Islet of Langerhans (tissue), 1 donor: ENCODE measurements around the gene TMEM267.
"Not testable (repeated sequence)": the region's sequence is repeated elsewhere in the genome, so short reads cannot be mapped to it uniquely, and the experiment has no call there.

Source experiments
- FAIRE-seq: peaks from one replicate; lab custom pipeline; 2011; peaks lifted over from hg19 to GRCh38; lab: Jason Lieb, UNC

Gene TMEM267

DNA sequence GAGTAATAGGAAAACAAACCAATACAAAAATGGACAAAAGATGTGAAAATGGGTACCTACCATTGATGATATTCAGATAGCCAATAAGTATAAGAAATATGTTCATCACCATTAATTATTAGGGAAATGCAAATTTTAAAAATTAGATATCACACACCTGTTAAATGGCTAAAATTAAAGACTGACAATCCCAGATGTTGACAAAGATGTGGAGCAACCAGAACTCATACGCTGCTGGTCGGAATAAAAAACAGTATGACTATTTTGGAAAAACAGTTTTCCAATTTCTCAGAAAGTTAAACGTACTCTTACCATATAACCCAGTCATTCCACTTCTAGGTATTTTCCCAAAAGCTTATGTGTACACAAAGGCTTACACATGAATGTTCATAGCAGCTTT is 27.1 kb downstream of the TMEM267 start:
- FAIRE-seq, result no peak

DNA sequence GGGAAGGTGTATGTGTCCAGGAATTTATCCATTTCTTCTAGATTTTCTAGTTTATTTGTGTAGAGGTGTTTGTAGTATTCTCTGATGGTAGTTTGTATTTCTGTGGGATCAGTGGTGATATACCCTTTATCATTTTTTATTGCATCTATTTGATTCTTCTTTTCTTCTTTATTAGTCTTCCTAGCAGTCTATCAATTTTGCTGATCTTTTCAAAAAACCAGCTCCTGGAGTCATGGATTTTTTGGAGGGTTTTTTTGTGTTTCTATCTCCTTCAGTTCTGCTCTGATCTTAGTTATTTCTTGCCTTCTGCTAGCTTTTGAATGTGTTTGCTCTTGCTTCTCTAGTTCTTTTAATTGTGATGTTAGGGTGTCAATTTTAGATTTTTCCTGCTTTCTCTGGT is 42.1 kb downstream of the TMEM267 start:
- FAIRE-seq, result not testable (repeated sequence)

DNA sequence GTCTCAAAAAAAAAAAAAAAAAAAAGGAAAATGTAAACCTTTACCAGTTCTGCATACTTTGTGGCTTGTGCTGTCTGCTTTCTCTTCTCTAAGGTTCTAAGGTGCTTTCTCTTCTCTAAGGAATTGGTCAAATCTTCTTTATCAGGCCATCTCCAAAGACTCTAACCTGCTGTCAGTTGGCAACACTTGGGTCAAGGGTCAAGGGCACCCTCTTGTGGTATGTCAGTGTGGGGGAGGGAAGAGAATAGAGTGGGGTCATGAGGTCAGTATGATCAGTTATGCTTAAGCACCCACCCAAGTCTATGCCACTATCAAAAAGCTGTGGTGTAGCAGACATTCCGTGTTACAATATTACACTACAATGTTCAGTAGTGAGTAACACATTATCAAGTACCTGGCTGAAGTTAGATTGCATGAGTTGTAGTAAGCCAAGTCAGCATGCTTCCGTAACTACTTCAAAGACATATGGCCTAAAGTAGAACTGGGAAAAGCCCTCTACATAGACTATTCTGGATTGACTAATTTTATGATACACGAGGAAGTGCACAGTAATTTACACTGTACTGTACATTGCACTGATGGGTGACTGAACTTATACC is 46.5 kb downstream of the TMEM267 start:
- no peak for FAIRE-seq

DNA sequence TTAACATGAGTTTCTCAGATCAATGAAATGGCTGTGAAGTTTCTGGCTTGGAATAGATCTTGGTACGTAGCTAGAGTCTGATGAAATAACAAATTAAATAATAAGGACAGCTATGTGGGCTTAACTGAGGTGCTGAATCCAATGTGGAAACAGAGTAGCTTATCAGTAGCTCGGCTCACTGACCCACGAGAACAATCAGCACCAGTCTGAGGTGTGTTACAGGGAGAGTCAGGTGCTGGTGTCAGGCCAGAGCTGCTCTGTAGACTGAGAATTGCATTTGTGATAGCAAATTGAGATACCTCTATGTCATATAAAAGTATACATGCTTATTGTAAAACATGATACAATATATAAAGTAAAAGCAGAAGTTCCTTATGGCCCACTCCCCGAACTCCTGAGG is 50.3 kb downstream of the TMEM267 start:
- FAIRE-seq, result no peak

DNA sequence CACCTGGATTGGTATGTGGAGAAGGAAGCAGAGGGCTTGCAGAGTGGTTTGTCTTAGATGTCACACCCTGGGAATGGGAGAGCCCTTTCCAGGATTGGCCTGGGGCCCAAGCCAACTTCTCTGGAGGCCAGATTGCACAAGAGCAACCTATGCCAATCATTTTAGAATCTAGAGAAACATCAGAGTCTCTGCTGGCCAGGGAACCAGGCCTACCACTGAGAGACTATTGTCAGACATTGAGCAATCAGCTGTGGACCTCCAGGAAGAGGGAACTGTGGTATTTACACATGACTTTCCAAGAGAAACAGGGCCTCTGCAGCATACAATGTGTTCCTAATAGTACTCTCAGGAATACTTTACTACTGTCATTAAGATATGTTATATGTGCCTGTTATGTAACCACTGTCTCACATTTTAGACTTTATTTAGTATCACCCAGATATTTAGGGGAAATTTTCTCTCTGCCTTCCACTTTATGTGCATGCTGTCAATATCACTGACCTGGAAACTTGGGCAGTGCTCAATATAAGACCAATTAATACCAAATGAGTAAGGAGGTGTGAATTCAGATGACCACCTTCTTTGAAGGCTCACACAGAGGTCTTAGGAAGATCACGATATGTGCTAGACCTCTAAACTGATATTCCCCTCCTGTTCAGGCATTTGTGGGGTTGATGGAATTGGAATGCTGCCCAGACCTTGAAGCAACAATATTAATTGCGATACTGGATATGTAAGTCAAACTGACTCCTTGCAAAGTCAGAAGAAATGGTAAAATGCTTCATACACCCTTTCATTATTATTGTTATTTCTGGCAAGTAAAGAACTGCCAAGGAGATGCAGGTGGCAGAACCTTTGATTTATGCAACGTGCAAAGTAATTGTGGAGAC is 50.9 kb downstream of the TMEM267 start:
- FAIRE-seq, result no peak

DNA sequence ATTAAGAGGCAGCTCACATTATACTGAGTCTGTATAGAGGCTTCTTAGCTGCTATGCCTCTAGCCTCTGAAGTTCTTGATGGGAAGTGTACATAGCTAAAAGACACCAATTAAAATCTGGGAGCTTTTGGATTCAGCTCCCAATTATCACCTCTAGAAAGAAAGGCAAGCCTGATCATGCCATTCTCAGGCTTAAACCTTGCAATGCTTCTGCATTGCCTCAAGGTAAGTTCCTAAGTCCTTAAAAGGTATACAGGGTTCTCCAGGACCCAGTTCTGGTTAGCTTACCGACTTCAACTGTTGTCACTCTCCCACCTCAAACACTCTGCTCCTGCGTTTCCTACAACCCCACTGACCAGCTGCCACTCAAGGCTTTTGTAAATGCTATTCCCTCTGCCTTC is 54.0 kb downstream of the TMEM267 start:
- no peak for FAIRE-seq

DNA sequence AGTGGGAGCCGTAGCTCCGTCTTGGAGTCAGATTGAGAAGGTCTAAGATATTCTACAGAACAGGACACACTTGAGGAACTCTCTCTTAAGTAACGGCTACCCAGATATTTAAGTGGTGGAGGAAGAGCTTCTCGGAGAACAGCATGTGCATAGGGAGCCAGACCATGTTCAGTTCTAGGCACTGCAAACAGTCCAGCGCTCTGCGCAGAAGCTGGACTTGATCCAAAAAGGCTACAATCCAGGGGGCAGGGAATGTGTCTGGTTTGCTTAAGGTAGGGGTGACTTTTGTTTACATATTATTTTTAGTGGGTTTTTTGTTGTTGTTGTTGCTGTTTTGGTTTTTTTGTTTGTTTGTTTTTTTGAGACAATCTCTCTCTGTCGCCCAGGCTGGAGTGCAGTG is 54.6 kb downstream of the TMEM267 start:
- FAIRE-seq, result no peak

DNA sequence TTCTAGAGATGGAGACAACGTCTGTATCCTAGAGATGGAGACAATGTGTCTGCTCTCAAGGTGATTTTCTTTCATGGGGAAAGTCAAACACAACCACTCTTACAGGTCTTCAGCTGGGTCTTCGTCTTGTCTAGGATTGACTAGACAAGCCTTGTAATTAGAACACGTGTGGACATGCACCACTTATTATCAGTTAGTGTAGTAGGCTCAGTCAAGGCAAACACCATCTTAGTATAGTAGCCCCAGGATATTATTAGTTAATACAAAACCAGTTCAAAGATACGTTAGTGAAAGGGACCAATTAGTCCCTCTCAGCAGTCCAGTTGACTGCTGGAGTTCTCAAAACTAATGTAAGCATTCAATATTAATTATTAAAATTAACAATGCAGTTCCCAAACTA is 56.4 kb downstream of the TMEM267 start:
- FAIRE-seq, result no peak

DNA sequence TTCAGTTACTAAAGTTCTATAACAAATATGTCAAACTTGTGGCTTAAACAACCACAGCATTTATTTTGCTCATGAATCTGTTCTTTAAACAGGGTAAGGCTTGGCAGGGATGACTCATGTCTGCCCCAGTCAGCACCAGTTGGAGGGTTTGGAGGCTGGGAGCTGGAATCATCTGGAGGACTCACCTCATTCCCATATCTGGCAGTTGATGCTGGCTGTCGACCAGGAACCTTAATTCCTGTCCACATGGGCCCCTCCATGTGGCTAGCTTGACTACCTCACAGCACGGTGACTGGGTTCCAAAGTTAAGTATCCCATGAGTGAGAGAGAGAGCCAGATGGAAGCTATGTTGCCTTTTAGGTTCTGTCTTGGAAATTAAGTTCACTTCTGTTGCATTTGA is 57.7 kb downstream of the TMEM267 start:
- FAIRE-seq, result no peak

DNA sequence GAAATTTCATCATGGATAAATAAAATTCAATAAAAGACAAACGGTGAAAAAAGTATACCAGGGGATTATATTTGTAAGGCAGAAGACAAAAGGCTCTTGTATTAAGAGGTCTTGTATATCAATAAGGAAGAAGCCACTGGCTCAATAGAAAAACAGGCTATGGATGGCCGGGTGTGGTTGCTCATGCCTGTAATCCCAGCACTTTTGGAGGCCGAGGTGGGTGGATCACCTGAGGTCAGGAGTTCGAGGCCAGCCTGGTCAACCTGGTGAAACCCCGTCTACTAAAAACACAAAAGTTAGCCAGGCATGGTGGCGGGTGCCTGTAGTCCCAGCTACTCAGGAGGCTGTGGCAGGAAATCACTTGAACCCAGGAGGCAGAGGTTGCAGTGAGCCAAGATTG is 60.6 kb downstream of the TMEM267 start:
- FAIRE-seq, result not testable (repeated sequence)

DNA sequence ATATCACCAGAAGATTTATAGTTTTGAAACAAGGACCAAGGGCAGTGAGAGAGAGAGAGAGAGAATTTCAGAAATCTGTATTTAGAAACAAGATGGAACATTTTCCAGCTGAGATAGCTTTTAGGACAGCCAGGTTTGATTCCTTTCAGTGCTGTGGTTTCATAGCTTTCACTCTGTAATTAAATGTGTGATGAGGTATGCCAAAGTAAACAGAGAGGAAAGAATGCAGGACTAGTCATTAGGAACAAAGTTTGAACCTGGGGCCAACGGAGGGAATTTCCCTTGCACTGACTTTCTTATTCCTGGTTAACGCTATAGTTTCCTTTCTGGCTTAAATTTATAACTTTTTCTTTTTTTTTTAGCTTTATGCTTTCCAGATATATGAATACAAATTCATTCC is 61.5 kb downstream of the TMEM267 start:
- FAIRE-seq, result peak; percentile 13

DNA sequence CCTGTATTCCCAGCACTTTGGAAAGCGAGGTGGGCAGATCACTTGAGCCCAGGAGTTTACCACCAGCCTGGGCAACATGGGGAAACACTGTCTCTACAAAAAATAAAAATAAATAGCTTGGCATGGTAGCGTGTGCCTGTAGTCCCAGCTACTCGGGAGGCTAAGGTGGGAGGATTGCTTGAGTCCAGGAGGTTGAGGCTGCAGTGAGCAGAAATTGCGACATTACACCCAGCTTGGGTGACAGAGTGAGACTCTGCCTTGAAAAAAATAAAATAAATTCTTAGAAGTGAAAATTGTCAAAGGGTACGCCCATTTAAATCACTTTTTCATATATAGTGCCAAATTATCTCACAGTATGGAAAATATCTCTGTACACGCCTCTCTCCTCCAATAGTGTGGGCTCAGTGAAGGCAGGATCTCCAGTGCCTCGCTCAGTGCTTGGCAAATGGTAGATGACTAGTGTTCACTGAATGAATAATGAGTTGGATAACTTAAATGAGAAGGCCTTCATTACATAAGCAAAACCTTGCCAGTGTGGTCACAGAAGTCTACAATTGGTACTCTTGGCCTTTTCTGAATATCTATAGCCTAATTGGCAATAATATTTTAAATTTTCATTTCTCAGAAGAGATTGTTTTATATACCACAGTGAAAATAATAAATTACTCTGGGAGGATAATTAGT is 62.1 kb downstream of the TMEM267 start:
- FAIRE-seq, result peak; percentile 89

DNA sequence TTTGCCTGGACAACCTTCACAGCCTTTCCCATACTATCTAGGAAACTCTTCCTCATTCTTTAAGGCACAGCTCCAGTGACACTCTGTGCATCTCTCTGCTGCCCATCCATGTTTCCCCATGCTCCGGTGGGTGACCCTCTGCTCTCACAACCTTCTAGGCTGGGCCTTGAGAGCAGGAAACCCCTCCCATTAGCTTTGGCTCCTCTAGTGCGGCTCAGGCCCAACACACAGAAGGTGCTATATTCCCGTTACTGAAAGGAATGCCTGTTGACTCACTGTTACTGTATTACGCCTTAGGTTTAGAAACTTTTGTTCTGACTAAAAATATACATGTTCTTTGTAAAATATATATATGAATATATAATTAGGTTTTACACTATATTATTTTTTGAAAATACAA is 63.4 kb downstream of the TMEM267 start:
- no peak for FAIRE-seq

DNA sequence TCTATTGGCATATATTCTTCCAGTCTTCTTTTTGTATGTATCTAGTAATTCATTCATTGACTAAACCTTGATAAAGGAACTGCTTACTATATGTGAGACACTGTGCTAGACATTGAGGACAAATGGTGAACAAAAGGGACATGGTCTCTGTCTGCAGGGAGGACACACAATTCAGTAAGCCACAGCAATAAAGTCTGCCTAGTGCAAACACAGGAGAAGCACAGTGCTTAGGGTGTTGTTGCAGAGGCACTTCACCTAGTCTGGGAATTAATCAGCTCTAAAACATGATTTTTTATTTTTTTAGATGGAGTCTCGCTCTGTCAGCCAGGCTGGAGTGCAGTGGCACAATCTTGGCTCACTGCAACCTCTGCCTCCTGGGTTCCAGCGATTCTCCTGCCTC is 65.1 kb downstream of the TMEM267 start:
- no peak for FAIRE-seq

DNA sequence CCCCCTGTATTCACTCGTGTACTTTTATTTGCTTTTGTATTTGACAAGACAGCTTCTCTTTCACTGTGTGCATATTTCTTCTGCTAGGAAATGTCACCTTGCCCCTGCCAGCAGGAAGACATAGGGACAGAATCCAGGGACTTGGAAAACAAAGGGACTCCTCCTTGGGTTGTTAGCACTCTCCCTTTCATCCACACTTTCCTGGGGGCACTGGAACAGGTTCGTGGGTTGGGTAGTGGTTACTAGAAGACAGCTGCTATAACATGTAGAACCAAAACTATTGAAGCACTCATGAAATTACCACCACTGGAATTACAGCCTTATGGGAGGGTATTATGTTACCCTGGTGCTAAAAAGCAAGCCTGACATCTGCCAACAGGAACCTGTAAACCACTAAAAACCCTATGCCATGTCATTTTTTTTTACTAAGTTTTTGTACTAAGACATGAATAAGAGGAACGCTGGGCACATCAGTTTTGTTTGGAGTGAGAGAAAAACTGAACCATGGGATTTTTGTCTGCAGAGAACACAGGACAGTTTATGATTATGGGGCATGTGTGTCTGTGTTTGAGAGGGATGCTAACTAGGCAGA is 66.8 kb downstream of the TMEM267 start:
- no peak for FAIRE-seq

DNA sequence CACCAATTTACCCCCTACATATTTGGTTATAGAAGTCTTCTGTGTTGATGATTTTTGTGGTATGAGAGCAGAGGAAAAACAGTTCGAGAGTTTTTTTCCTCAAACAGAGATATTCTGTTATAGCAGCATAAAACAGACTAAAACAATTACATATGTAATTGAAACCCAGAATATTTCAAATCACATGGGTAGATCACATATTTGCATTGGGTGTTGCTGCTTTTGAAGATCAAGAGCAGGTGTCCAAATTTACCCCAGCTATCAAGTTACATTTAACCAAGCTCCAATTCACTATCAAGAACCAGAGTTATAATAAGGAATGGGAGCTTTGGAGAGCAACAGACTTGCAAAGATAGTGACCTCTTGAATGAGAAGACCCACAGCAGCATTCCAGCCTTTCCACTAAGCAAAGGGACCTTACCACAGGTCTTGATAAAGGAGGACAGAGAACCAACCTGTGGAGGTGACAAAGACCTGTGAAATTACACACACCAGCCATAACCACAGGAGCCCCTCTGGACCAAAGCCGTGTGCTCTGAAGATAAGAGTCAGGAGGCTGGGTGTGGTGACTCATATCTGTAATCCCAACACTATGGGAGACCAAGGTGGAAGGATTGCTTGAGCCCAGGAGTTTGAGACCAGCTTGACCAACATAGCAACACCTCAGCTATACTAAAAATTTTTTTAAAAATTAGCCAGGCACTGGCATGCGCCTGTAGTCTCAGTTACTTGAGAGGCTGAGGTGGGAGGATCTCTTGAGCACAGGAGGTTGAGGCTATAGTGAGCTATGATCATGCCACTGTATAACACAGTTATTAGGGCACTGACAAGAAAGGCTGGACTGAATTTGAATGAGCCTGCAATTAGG is 67.5 kb downstream of the TMEM267 start:
- no peak for FAIRE-seq

DNA sequence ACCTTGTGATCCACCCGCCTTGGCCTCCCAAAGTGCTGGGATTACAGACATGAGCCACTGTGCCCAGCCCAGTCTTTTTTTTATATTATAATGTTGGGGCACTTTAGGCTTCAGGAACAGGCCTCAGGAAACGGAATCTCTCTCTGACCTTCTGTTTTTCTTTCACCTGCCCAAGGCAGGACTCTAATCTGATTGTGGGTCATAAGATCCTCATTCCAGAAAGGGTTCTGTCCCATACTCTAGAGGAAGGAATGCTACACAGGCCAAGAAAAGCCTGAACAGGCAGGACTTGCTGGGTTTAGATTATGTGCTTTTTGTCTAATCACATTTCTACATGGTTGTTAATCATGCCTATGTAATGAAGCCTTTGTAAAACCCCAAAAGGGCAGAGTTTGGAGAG is 69.7 kb downstream of the TMEM267 start:
- FAIRE-seq, result no peak

DNA sequence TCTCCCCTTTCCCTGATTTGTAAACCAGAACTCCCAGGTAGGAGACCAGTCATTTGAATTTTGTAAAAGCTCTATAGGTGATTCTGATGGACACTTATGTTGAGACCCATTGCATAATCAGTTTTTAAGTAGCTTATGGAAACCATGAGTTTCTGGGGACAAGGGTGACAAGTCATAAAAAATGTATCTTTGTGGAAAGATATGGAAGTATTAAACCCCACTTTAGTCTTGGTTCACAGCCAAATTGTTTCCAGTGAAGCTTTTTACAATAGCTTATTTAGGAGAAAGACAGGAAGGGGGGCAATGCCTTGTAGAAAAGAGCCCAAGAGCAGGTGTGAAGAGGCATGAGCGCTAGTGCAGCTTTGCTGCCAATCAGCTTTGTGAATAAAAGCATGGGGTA is 71.0 kb downstream of the TMEM267 start:
- FAIRE-seq, result no peak

DNA sequence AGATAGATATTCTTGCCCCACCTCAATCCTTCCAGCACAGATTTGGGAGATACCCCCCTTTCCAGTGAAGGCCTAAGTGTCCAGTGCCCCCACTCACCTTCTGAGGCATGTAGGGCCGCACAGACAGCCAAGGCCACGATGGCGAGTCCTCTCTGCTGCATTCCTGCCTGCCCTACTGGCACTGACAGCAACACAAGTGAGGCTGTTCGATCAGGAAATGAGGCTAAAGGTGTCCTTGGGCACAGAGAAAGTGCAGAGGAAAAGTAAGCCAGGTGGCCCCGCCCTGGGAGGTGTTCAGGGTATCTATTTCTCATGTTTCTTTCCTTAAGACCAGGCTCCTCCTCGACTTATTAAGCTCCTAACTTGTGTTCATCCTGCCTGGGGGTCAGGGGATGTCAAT is 71.5 kb downstream of the TMEM267 start, which contains the start of gene CCL28:
TSS of gene CCL28 (minus strand) at position 236 of the 400 bp plus-strand sequence. CDS start at position 161, 75 bp downstream.
- no peak for FAIRE-seq

DNA sequence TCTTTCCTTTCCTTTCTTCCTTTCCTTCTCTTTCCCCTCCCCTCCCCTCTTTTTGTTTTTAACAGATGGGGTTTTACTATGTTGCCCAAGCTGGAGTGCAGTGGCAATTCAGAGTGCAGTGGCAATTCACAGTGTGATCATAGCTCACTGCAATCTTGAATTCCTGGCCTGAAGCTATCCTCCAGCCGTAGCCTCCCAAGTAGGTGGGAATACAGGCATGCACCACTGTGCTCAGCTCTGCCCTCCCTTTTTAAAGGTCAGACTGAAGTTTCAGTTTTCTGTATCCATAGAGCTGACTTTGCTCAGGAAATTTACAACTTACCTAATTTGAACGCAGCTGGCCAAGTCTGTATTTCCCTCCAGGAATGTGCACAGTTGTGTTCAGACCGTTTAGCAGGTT is 72.2 kb downstream of the TMEM267 start:
- FAIRE-seq, result no peak

DNA sequence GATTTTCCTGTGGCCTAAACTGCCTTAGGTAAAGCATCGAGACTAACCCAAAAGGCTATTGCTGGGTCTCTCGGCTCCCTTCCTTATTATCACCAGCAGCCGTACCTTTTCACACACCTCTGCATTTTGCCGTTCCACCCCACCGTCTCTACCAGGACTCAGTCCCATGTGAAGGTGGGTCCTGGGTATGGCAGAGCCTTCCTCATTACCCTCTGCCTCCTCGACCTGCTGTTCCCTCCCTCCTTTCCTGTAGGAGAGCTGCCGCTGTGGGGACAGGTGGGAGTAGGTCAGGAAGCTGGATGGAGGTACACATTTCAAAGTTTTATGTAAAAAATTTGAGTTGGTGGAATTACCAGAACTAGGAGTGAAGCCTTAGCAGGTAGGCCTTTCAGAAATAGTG is 73.3 kb downstream of the TMEM267 start:
- no peak for FAIRE-seq

DNA sequence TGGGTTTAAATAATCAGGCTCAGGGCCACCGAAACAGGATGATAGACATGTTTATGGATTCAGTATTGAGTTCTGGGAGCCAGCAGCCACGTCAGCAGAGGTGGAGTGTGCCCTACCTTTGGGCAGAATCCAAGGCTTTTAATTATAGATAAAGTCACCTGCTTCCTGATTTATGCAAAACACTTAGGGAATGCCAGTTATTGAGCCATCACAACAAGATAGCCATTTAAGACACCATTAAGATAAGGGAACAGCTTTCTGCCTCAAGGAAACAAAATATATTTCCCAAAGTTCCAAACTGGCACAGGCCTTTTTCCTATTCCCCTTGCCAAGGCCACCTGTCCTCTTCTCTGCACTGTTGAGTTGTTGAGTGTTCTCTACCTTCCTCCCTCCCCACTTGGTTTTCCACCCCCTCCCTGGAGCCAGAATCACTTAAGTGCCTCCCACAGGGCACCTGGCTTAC is 73.8 kb downstream of the TMEM267 start:
- FAIRE-seq, result no peak
